ENCODE results near the gene RACGAP1. TPM values are rescaled to one million over a fixed set of nuclear protein-coding genes. Genes with fewer than 3 reads are reported as not detected.
"Not testable (repeated sequence)": the region's sequence is repeated elsewhere in the genome, so short reads cannot be mapped to it uniquely, and the experiment has no call there.

RACGAP1 gene
- total RNA-seq, 1 donor from 2014 or later, result 13.7 TPM

DNA sequence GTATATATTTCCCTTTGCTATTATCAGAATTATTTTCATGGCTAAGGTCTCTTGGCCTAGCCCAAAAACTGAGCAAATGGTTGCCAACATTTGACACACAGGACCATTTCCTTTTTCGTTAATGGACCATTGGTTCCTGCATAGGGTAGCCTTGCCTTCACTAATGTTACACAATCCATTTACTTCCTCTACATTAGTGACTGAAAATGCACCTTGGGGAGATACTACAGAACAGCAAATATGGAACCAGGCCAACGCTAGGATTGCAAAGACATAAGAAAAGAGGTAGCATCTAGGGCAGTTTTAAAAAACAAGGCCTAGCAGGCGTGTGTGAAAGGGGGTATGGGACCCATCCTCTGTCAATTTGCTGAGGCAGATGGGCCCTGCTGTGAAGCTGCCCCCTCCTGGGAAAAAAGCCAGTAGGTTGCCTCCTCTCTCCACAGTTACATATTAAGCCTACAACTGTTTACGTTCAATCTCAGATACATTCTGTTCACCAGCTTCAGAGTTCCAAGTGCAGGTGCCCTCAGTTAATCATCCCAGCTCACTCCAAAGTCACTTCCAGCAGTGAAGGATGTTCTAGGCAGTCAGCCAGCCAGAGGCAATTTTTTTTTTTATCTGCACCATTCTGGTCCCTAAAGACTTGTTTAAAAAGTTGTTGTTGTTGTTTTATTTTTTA, 37.5 kb downstream of the RACGAP1 start:
- DNase-seq (no peak), ATAC-seq (peak; percentile 64 to 68)
- Histone ChIP-seq H3K36me3 (peaks cover 6% of the 10 kb centered on the region), H3K4me3 (no peak overlapping the region), H3K9me3 (no peaks in the 10 kb centered on the region), H3K4me1 (peaks cover 25% of the 10 kb centered on the region), H3K27ac (no peak overlapping the region), H3K27me3 (ENCODE audit: low read depth) (no peaks in the 10 kb centered on the region)
- TF ChIP-seq, protein P1, sequence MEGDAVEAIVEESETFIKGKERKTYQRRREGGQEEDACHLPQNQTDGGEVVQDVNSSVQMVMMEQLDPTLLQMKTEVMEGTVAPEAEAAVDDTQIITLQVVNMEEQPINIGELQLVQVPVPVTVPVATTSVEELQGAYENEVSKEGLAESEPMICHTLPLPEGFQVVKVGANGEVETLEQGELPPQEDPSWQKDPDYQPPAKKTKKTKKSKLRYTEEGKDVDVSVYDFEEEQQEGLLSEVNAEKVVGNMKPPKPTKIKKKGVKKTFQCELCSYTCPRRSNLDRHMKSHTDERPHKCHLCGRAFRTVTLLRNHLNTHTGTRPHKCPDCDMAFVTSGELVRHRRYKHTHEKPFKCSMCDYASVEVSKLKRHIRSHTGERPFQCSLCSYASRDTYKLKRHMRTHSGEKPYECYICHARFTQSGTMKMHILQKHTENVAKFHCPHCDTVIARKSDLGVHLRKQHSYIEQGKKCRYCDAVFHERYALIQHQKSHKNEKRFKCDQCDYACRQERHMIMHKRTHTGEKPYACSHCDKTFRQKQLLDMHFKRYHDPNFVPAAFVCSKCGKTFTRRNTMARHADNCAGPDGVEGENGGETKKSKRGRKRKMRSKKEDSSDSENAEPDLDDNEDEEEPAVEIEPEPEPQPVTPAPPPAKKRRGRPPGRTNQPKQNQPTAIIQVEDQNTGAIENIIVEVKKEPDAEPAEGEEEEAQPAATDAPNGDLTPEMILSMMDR (IDR thresholded peaks at IDR 0.05), result no peak
- intact Hi-C loops (cut with DNase I), result no loop called here

DNA sequence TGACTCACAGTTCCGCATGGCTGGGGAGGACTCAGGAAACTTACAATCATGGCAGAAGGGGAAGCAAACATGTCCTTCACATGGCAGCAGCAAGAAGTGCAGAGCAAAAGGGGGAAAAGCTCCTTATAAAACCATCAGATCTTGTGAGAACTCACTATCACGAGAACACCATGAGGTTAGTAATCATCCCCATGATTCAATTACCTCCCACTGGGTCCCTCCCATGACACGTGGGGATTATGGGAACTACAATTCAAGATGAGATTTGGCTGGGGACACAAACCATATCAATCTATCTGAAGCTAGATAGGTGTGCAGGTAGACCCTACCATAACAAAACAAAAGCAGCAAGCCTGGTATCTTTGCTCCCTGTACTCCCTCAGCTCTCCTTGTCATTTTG, 38.8 kb downstream of the RACGAP1 start:
- H3K36me3 ChIP-seq; intact Hi-C loops (cut with DNase I); DNase-seq; H3K27me3 ChIP-seq (ENCODE audit: low read depth); ATAC-seq; H3K4me3 ChIP-seq; H3K9me3 ChIP-seq; H3K27ac ChIP-seq: not testable (repeated sequence)
- peaks cover 25% of the 10 kb centered on the region for H3K4me1 ChIP-seq

DNA sequence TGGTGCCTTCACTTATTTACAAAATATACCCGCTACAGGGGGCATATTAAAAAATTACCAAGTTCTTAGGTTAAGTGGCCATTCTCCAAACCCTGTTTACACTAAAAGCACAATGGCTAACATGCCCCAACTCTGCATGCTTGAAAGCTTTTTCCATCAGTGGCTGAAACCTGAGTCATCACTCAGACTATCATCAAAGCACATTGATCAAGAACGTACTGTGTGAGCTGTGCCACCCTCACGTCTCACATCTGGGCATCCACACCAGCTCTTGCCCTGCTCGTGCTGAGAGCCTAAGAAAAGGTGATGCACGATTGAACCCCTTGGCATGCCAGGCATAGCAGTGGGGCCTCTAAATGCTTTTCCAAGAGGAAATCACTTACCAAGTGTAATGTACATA, 39.3 kb downstream of the RACGAP1 start:
- H3K9me3 ChIP-seq, result no peaks in the 10 kb centered on the region
- no peaks in the 10 kb centered on the region for H3K27me3 ChIP-seq (ENCODE audit: low read depth)
- peaks cover 25% of the 10 kb centered on the region for H3K4me1 ChIP-seq
- no peaks in the 10 kb centered on the region for H3K36me3 ChIP-seq
- intact Hi-C loops (cut with DNase I), result no loop called here
- TF ChIP-seq, protein P1 (IDR thresholded peaks at IDR 0.05), result no peak
- no peak for DNase-seq
- ATAC-seq, result no peak
- H3K4me3 ChIP-seq, result no peak overlapping the region
- no peak overlapping the region for H3K27ac ChIP-seq

DNA sequence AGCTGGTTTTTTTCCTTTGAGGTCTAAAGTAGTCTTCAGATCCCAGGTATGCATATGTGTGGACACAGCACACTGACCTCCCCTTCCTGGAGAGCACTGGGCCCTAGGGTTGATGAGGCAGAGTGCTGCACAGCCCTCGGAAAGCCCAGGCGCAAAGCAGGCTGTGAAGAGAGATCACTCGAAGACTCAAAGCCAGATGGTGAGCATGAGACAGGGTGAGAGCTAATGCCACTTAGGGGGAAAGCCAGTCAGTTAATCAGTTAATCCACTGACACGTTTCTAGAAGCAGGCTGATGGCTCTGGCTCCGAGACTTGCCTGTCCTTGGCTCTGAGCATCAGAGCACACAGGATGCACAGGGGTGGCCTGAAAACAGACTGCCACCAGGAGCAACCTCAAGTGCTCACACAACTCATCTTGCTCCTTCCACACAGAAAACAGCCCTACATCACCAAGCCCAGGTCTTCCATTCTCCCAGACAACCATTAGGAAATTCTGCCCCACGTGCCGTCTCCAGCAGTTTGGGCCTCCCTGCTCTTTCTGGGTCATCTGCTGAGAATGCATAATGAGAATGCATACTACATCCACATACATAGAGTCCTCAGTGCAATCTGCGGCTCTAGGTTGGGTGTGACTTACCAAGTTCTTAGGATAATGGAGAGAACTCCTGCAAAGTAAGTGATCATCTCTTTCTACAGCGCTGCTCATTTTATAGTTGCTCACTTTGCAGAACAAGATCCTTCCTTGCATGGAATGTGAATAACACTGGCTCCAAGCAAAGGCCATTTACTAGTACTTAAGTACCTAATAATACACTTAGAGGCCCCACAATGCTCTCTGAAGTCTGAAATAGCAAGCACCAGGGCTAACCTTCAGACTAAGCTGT, 40.6 kb downstream of the RACGAP1 start:
- H3K27me3 ChIP-seq (ENCODE audit: low read depth), result no peaks in the 10 kb centered on the region
- peaks cover 20% of the 10 kb centered on the region for H3K4me1 ChIP-seq
- no peak overlapping the region for H3K4me3 ChIP-seq
- DNase-seq (no peak), ATAC-seq (no peak)
- no peaks in the 10 kb centered on the region for H3K36me3 ChIP-seq
- intact Hi-C loops (cut with DNase I), result no loop called here
- TF ChIP-seq, protein P1 (IDR thresholded peaks at IDR 0.05), result no peak
- no peak overlapping the region for H3K27ac ChIP-seq
- no peaks in the 10 kb centered on the region for H3K9me3 ChIP-seq

DNA sequence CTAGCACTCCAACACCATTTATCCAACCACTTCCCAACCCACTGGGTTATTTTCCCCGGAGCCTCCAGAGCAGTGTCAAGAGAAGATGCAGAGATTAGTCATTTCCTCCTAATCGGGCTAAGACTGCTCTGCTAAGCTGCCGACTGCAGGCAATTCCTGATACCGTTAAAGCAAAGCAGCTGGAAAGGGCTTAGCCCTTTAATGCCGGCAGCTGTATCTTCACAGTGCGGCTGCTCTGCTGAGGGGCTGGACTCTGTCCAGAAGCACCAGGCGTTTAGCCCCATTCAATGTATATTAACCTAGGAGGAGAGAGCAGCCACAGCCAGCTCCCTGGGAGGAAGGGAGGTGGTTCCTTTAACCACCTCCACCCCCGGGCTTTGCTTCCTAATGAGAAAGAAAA, 41.4 kb downstream of the RACGAP1 start:
- H3K9me3 ChIP-seq, result no peaks in the 10 kb centered on the region
- ATAC-seq, result peak; percentile 42 to 46
- TF ChIP-seq, protein P1 (IDR thresholded peaks at IDR 0.05), result no peak
- no peak for DNase-seq
- no peaks in the 10 kb centered on the region for H3K27me3 ChIP-seq (ENCODE audit: low read depth)
- H3K36me3 ChIP-seq, result no peaks in the 10 kb centered on the region
- intact Hi-C loops (cut with DNase I), result no loop called here
- H3K4me1 ChIP-seq, result peaks cover 20% of the 10 kb centered on the region
- no peak overlapping the region for H3K27ac ChIP-seq
- no peak overlapping the region for H3K4me3 ChIP-seq
